ENCODE measurements around the gene SKIDA1.
A peak's percentile ranks its signal among the peaks of the same experiment; 100 is the strongest.

The SKIDA1 gene

DNA sequence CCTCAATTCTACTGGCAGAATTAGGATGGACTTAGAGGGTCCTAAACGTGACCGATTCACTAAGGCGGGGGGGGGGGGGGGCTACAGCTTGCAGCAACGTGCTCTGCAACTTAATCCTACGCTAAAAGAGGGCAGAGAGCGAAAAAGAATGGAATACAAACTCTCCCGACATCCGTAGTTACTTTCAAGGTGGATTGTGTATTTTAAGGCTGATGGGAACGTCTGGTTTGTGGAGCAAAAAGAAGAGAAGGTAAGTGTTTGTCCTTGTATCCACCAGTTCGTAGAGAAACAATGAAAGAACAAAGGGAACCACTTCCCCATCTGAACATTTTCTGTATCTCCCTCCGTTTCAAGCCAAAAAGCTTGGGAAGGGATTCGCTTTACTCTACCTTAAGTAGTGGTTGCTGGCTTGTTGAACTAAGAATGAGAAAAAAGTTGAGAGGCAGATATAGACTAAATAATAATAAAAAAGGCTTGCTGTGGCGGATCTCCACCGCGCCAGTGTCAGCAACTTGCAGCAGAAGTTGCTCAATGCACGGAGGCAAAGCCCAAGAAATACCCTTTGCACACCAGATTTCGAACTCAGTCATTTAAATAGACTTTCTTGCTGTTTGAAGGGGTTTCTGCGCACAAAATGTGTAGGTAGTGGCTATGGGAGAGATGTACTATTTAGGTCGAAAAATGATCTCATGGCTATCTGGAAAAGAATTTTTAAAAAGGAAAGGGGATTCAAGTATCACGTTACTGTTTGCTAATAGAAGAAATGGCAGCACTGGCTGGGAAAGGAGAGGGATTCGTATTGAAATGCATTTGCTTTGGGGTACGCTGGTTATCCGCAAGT, 736 bp downstream of the SKIDA1 start:
- no peak for DNase-seq
- TF ChIP-seq, protein P1, sequence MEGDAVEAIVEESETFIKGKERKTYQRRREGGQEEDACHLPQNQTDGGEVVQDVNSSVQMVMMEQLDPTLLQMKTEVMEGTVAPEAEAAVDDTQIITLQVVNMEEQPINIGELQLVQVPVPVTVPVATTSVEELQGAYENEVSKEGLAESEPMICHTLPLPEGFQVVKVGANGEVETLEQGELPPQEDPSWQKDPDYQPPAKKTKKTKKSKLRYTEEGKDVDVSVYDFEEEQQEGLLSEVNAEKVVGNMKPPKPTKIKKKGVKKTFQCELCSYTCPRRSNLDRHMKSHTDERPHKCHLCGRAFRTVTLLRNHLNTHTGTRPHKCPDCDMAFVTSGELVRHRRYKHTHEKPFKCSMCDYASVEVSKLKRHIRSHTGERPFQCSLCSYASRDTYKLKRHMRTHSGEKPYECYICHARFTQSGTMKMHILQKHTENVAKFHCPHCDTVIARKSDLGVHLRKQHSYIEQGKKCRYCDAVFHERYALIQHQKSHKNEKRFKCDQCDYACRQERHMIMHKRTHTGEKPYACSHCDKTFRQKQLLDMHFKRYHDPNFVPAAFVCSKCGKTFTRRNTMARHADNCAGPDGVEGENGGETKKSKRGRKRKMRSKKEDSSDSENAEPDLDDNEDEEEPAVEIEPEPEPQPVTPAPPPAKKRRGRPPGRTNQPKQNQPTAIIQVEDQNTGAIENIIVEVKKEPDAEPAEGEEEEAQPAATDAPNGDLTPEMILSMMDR (IDR thresholded peaks at IDR 0.05; ENCODE audit: low read depth, low read length): no peak
- Histone ChIP-seq H3K4me1 (peaks cover 13% of the 10 kb centered on the region), H3K36me3 (no peaks in the 10 kb centered on the region), H3K27me3 (no peaks in the 10 kb centered on the region), H3K4me3 (ENCODE audit: low read depth, low read length) (peak overlapping the region; percentile 55), H3K9me3 (no peaks in the 10 kb centered on the region)

DNA sequence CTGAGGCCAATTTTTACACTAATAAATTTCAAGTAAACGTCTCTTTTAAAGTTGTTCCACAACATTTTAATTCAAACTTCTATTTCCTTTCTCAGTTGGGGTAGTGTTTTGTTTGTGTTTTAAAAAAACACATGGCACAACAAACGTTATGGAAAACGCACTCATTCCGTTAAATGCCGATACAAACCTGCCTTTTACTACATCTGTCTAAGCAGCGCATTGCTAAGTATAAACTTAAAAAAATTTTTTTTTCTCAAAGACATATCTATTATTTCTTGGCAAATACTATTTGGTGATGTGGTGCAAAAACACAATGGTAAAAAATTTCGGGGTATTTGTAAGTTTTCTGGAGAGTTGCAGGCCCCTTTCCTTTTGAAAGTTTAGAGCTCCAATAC, 1.4 kb downstream of the SKIDA1 start:
- Histone ChIP-seq H3K4me1 (peaks cover 13% of the 10 kb centered on the region), H3K27me3 (no peaks in the 10 kb centered on the region), H3K36me3 (no peaks in the 10 kb centered on the region), H3K4me3 (ENCODE audit: low read depth, low read length) (peak overlapping the region; percentile 55), H3K9me3 (no peaks in the 10 kb centered on the region)
- no peak for DNase-seq
- TF ChIP-seq, protein P1 (IDR thresholded peaks at IDR 0.05; ENCODE audit: low read depth, low read length): no peak

DNA sequence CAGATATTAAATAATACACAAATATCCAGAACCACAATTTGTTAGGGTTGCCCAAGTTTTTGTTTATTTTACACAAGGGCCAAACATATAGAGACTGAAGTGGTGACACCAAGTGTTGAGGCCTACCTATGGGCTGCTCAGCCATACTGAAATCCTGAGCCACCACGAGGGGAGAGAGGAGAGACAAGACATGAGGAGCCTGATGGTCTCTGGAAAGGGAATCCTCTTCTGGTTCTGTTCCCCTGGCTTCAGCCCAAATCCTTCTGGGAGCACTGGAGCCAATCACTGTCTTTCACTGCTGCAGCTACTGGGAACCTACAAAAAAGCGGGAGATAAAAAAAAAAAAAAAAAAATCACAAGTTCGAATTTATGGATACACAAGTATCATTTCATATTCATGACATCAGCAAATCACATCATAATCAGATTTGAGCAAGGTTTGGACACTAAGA, 1.9 kb downstream of the SKIDA1 start:
- Histone ChIP-seq H3K4me1 (peaks cover 13% of the 10 kb centered on the region), H3K4me3 (ENCODE audit: low read depth, low read length) (peak overlapping the region; percentile 55), H3K27me3 (no peaks in the 10 kb centered on the region), H3K36me3 (no peaks in the 10 kb centered on the region), H3K9me3 (no peaks in the 10 kb centered on the region)
- DNase-seq: peak; percentile 82
- TF ChIP-seq, protein P1 (IDR thresholded peaks at IDR 0.05; ENCODE audit: low read depth, low read length): 0 out of 2 replicates have a peak, but pooled peaks have one; percentile 10

DNA sequence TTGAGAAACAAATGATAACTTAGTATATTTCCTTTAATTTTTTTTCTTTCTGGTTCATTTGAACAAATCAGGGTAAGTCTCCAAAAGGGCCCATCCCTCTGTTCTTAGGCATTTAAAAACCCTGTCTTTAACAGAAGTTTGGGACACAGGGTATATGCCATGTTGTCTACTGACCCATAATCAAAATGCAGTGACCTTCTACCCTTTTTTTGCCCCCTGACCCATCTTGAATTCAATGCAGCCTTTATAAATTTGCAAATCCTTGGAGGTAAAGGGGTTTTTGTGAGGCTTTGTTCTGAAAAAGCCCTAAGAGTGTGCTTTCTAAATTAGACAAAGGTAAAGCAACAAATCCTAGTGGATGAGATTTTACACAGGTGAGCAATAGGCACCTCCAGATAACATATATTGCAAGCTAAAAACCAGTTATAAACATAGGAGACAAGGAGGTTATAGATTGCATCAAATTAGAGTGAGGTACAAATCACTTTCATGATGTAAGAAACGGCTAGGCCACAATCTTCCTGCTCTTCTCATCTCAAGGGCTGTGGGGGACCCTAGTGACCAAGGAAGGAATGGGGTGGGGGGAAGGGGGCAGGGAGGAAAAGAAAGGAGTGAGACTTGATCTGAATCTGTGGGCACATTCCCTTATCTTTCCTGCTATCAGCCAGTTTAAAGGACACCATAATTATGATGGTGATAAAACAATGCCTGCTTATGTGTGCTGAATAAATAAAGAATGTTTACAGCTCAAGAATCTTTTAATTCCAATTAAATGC, 2.7 kb downstream of the SKIDA1 start:
- Histone ChIP-seq H3K27me3 (no peaks in the 10 kb centered on the region), H3K36me3 (no peaks in the 10 kb centered on the region), H3K4me3 (ENCODE audit: low read depth, low read length) (peak overlapping the region; percentile 20; the same call in 1 of the 2 replicates), H3K4me1 (peaks cover 13% of the 10 kb centered on the region), H3K9me3 (no peaks in the 10 kb centered on the region)
- TF ChIP-seq, protein P1 (IDR thresholded peaks at IDR 0.05; ENCODE audit: low read depth, low read length): peak; percentile 5; the same call in 1 of the 2 replicates
- DNase-seq: no peak

DNA sequence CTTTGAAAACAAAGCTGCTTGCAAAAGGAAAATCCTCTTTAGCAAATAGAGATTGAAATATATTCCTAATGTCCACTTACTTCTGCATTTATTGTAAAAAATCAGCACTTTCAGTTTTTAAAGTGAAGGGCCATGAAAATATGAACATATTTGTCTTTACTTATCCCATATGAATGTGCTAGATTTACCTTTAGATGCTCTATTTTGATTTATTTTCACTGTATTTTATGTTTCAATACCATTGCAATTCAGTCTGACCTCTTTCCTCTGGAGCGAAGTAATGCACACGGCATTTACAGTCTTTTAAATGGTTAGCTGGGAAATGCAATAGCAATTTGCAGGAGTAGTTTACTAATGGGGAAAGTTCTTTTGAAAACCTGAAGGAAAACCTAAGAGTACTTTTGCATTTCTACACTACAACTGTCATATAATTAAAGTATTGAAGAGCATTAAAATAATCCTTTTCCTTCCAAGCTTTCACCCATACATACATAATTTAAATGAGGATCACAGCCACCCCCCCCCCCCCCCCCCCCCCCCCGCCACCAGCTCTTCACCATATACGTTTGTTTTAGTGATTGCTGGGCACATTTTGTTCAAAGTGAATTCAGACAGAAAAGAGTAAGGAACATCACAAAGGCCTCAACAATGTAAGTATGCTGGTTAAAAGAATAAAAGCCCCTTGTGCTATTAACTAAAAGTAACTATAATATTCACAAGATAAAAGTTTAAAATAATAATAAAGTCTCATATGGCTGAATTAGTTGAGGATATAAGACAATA, 3.5 kb downstream of the SKIDA1 start:
- no peaks in the 10 kb centered on the region for H3K9me3 ChIP-seq
- no peaks in the 10 kb centered on the region for H3K27me3 ChIP-seq
- H3K4me3 ChIP-seq (ENCODE audit: low read depth, low read length): 0 out of 2 replicates have a peak overlapping the region, but pooled peaks have one; percentile 15
- TF ChIP-seq, protein P1 (IDR thresholded peaks at IDR 0.05; ENCODE audit: low read depth, low read length): no peak
- no peaks in the 10 kb centered on the region for H3K36me3 ChIP-seq
- DNase-seq: no peak
- peaks cover 13% of the 10 kb centered on the region for H3K4me1 ChIP-seq
